GM23248 (cell line): Measurements from ENCODE around the gene HMGCLL1. TPM values are rescaled to one million over a fixed set of nuclear protein-coding genes. Genes with fewer than 3 reads are reported as not detected.

Source experiments
- DNase-seq: peaks from one replicate; pipeline ENCODE4 v3.0.0-alpha.2; 2015
- H2AFZ ChIP-seq: fragments of 200-600 bp; sonication (generic); 2 replicates; pipeline ENCODE4 v1.6.1; 2016; ENCODE audit warnings: antibody characterized with exemption
- H3F3A ChIP-seq: fragments of 200-600 bp; sonication (generic); 2 replicates; pipeline ENCODE4 v1.6.1; 2016; ENCODE audit warnings: mild to moderate bottlenecking, antibody characterized with exemption, mixed run types; ENCODE audit not compliant: insufficient read depth
- H3K27ac ChIP-seq: fragments of 200-600 bp; sonication (generic); 2 replicates; pipeline ENCODE4 v1.5.1; 2016; ENCODE audit warnings: mild to moderate bottlenecking
- H3K27me3 ChIP-seq: fragments of 200-600 bp; sonication (generic); replicated peaks from 2 replicates; pipeline ENCODE4 v1.6.1; 2016; ENCODE audit warnings: mild to moderate bottlenecking; ENCODE audit not compliant: insufficient read depth
- H3K36me3 ChIP-seq: fragments of 200-600 bp; sonication (generic); 2 replicates; pipeline ENCODE4 v1.6.1; 2016; ENCODE audit warnings: low read depth, mild to moderate bottlenecking
- H3K4me1 ChIP-seq: fragments of 200-600 bp; sonication (generic); 2 replicates; pipeline ENCODE4 v1.6.1; 2016; ENCODE audit warnings: mild to moderate bottlenecking; ENCODE audit not compliant: insufficient read depth
- H3K4me2 ChIP-seq: fragments of 200-600 bp; sonication (generic); one replicate; pipeline ENCODE4 v1.6.1; 2016; ENCODE audit warnings: mild to moderate bottlenecking; ENCODE audit not compliant: unreplicated experiment
- H3K4me3 ChIP-seq: fragments of 200-600 bp; sonication (generic); 2 replicates; pipeline ENCODE4 v1.5.1; 2016; ENCODE audit warnings: mild to moderate bottlenecking
- H3K79me2 ChIP-seq: fragments of 200-600 bp; sonication (generic); 2 replicates; pipeline ENCODE4 v1.6.1; 2016; ENCODE audit warnings: mild to moderate bottlenecking; ENCODE audit not compliant: insufficient read depth
- H3K9ac ChIP-seq: fragments of 200-600 bp; sonication (generic); 2 replicates; pipeline ENCODE4 v1.6.1; 2016; ENCODE audit warnings: mild to moderate bottlenecking
- H3K9me2 ChIP-seq: fragments of 200-600 bp; sonication (generic); 2 replicates; pipeline ENCODE4 v1.6.1; 2016; ENCODE audit warnings: mixed run types, mild to moderate bottlenecking, moderate library complexity; ENCODE audit not compliant: insufficient read depth
- H3K9me3 ChIP-seq: fragments of 200-600 bp; sonication (generic); one replicate; pipeline ENCODE4 v1.6.1; 2017; ENCODE audit warnings: low read depth
- H4K20me1 ChIP-seq: fragments of 200-600 bp; sonication (generic); 2 replicates; pipeline ENCODE4 v1.6.0; 2016; ENCODE audit not compliant: insufficient read depth
- EZH2 ChIP-seq: fragments of 200-600 bp; sonication (generic); IDR thresholded peaks from 2 replicates; pipeline ENCODE4 v1.6.1; 2018; ENCODE audit warnings: antibody characterized with exemption, mild to moderate bottlenecking; ENCODE audit not compliant: insufficient read depth, poor library complexity, severe bottlenecking
- EZH2phosphoT487 ChIP-seq: fragments of 200-600 bp; sonication (generic); IDR thresholded peaks from 2 replicates; pipeline ENCODE4 v1.6.1; 2018; ENCODE audit warnings: antibody characterized with exemption, moderate library complexity, mild to moderate bottlenecking, low read depth; ENCODE audit not compliant: insufficient read depth
- WGBS, 2 experiments: methylation state at CpG; one replicate each; pipeline ENCODE4 v1.1.6; 2015 to 2017; ENCODE audit warnings: low lambda C conversion rate in 2 of 2, low coverage in 1 of 2; ENCODE audit errors: missing lambda C conversion rate in 2 of 2; 5-methylcytosine and 5-hydroxymethylcytosine counted together
- in situ Hi-C: fragments of 300-500 bp; cut with MboI; formaldehyde crosslinking; loops from 2 replicates; pipeline ENCODE4 v1.15.0; 2020
- polyA plus RNA-seq: library from polyadenylated mRNA; unstranded; fragments of >200 nt; fragmentation: Nextera tagmentation; extraction: Ambion mirVana; gene quantifications from 2 replicates; pipeline ENCODE4 v1.2.1, GENCODE V29; 2016
- total RNA-seq: library from RNA; depleted of rRNA; stranded (reverse); fragments of >200 nt; shearing (Covaris generic); gene quantifications from 2 replicates; pipeline ENCODE4 v1.2.3, GENCODE V29; 2014

HMGCLL1 gene
- total and polyA plus RNA-seq, 2 experiments from 2014 or later = not detected

DNA sequence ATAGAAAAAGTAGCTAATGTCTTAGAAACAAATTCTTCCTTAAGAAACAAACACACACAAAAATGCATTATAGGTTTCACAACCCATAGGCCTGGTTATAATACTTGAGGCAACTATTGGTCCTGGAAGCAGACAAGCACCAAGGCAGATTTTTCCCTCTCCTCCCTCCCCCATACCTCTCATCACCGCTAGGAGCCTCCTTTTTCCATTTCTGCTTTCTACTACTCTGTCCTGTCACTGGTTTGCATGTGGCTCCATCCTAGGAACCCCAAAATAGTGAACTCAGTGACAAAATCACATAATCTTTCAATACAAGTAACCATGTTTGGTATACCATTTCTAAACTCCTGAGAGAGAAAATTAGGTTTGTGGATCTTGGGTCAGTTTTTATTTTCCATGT is 66.1 kb downstream of the HMGCLL1 start:
- Histone ChIP-seq H3K36me3 (no peaks in the 10 kb centered on the region), H3K27ac (no peak overlapping the region), H3K79me2 (no peaks in the 10 kb centered on the region), H3K4me1 (no peaks in the 10 kb centered on the region), H3F3A (no peaks in the 10 kb centered on the region), H3K9me2 (no peaks in the 10 kb centered on the region), H3K4me2 (no peak overlapping the region), H3K9me3 (no peaks in the 10 kb centered on the region), H3K9ac (no peak overlapping the region), H2AFZ (no peak overlapping the region), H3K4me3 (no peak overlapping the region), H4K20me1 (no peaks in the 10 kb centered on the region), H3K27me3 (no peaks in the 10 kb centered on the region)
- WGBS, 2 experiments = 59 to 77% methylated on average over 1 of the region's 1 CpG
- DNase-seq = no peak
- TF ChIP-seq EZH2phosphoT487 = no peak
- TF ChIP-seq EZH2 = no peak
- in situ Hi-C loops = no loop called here

DNA sequence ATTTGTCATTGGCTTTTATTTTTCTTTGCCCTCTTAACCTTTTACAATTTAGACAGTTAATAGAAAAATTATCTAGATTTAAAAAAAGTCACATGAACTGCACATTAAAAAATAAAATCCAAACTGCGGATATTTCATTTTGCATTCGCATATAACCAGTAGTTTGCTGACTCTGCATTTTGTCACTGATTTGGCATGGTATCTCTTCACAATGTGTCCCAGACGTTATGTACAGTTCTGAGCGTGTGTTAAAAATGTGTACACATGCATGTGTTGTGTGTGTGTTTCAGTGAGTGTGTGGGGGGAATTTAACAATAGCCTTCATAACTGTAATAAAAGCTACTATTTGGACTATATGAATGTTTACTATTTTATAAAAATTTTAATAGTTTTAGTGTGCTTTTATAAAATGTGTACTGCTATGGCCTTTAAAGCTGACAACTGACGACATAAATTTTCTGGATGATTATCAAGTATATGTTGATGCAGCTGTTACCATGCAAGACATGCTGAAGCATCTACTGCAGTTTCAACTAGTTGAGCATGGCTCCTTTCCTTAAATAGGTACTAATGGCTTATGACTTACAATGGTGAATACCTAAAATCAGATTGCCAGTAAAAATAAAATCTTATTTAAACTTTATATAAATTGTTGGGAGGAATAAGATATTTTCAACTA is 67.7 kb downstream of the HMGCLL1 start:
- Histone ChIP-seq H3K4me3 (no peak overlapping the region), H4K20me1 (no peaks in the 10 kb centered on the region), H3K9me2 (no peaks in the 10 kb centered on the region), H3K79me2 (no peaks in the 10 kb centered on the region), H3K4me2 (no peak overlapping the region), H3K27me3 (no peaks in the 10 kb centered on the region), H3F3A (no peaks in the 10 kb centered on the region), H3K36me3 (no peaks in the 10 kb centered on the region), H2AFZ (no peak overlapping the region), H3K9me3 (no peaks in the 10 kb centered on the region), H3K9ac (no peak overlapping the region), H3K4me1 (no peaks in the 10 kb centered on the region), H3K27ac (no peak overlapping the region)
- in situ Hi-C loops = no loop called here
- WGBS, 2 experiments = 52 to 53% methylated on average over 5 of the region's 5 CpGs
- DNase-seq = no peak
- no peak for TF ChIP-seq EZH2

DNA sequence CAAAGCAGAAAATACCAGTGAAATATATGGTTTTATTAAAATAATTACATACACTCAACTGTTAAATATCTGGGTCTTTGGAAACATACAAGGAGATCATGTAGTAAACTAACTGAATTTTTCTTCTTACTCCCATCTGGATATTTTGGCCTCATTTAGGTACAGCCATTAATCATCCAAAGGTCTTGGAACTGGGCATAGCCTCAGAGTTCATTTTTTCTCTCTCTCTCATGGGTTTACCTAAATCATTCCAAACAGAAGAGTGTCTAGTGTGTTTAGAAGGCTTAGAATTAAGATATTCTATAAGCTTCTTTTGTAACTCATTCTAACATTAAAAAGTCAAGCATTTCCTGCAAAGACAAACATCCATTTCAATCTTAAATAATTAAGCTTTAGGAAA is 79.4 kb downstream of the HMGCLL1 start:
- Histone ChIP-seq H3K4me1 (no peaks in the 10 kb centered on the region), H3K79me2 (no peaks in the 10 kb centered on the region), H3F3A (no peaks in the 10 kb centered on the region), H3K9ac (no peak overlapping the region), H3K27ac (no peak overlapping the region), H2AFZ (no peak overlapping the region), H3K27me3 (no peaks in the 10 kb centered on the region), H3K4me2 (no peak overlapping the region), H3K36me3 (no peaks in the 10 kb centered on the region), H3K9me2 (no peaks in the 10 kb centered on the region), H4K20me1 (no peaks in the 10 kb centered on the region), H3K4me3 (no peak overlapping the region), H3K9me3 (no peaks in the 10 kb centered on the region)
- in situ Hi-C loops = no loop called here
- no peak for DNase-seq
- TF ChIP-seq EZH2phosphoT487 (no peak), EZH2 (no peak)

DNA sequence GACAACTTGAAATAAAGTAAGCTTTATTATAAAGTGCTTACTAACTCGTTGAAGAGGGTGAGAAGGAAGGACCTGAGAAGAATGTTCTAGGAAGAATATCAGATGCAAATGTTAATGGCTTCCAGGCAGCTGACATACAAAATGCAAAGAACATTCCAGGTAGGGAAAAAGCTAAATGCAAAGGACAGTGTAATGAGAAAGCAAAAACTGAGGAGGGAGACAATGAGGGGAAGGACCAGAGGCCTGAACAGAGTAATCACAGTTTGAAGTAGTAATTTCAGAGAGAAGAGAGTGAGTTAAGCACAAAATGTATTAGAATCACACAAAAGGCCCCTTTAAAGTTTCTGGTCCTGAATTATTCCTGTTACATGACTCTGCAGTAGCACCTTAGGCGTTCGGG is 81.3 kb downstream of the HMGCLL1 start:
- H3K36me3 ChIP-seq = no peaks in the 10 kb centered on the region
- in situ Hi-C loops = no loop called here
- H3K9me2 ChIP-seq = no peaks in the 10 kb centered on the region
- no peaks in the 10 kb centered on the region for H3F3A ChIP-seq
- no peak overlapping the region for H3K27ac ChIP-seq
- no peak overlapping the region for H3K4me2 ChIP-seq
- no peak for DNase-seq
- no peaks in the 10 kb centered on the region for H3K79me2 ChIP-seq
- H3K4me3 ChIP-seq = no peak overlapping the region
- H3K4me1 ChIP-seq = no peaks in the 10 kb centered on the region
- no peak overlapping the region for H2AFZ ChIP-seq
- no peak overlapping the region for H3K9ac ChIP-seq
- H3K9me3 ChIP-seq = no peaks in the 10 kb centered on the region
- TF ChIP-seq EZH2phosphoT487 = no peak
- TF ChIP-seq EZH2 = no peak
- WGBS, 2 experiments = 57 to 61% methylated on average over 3 of the region's 3 CpGs
- no peaks in the 10 kb centered on the region for H3K27me3 ChIP-seq
- H4K20me1 ChIP-seq = no peaks in the 10 kb centered on the region

DNA sequence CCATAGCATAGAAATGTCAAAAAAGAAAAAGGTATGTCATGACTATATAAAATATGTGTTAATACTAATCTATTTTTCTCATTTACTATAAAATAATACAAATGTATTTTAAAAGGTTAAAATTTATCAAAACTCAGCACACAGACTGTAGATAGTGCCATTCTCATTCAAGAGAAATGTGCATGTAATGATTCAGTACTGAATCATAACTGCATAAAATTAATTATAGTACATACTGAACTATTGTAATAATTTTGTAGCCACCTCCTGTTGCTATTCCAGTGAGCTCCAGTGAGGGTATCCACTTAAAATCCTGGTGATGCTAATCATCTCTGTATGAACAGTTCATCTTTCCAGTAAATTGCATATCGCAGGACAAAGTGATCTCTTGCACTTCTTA is 82.8 kb downstream of the HMGCLL1 start:
- H3K9me2 ChIP-seq = no peaks in the 10 kb centered on the region
- WGBS, 2 experiments = 53 to 69% methylated on average over 1 of the region's 1 CpG
- in situ Hi-C loops = no loop called here

More for the DNA sequence above, 82.8 kb downstream of the HMGCLL1 start:
- H3K9ac ChIP-seq = no peak overlapping the region
- no peak overlapping the region for H3K4me3 ChIP-seq
- H3F3A ChIP-seq = no peaks in the 10 kb centered on the region
- no peak overlapping the region for H3K4me2 ChIP-seq
- TF ChIP-seq EZH2phosphoT487 = no peak
- TF ChIP-seq EZH2 = no peak
- no peak overlapping the region for H3K27ac ChIP-seq
- no peaks in the 10 kb centered on the region for H3K4me1 ChIP-seq
- no peaks in the 10 kb centered on the region for H3K27me3 ChIP-seq
- H3K36me3 ChIP-seq = no peaks in the 10 kb centered on the region
- H4K20me1 ChIP-seq = no peaks in the 10 kb centered on the region
- H3K79me2 ChIP-seq = no peaks in the 10 kb centered on the region
- no peaks in the 10 kb centered on the region for H3K9me3 ChIP-seq
- DNase-seq = peak; percentile 7
- H2AFZ ChIP-seq = no peak overlapping the region
